Measurements from ENCODE around the gene CCDC50. TPM values are rescaled to one million over a fixed set of nuclear protein-coding genes. Genes with fewer than 3 reads are reported as not detected.

CCDC50 gene
- total RNA-seq, 1 experiment from 2014 or later = 47.8 TPM

DNA sequence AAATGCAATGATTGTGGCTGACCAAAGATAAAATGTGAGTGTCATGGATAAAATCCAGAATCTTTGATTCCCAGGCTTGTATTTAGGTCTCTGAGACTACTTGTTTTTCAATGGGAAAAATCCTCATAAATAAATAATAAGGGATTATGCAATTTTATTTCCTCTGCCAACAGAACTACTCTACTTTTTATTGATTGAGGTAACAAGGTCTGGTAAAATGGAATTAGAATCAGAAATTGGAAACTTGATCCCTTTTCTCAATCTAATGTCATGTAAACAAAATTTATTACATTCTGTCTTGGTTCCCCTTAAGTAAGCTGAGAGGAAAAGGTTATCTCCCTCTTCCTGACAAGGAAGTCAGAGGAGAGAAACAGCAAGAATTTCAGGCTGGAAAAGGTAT is 48.3 kb upstream of the CCDC50 start (continued):
- no peak for TF ChIP-seq CTCF (IDR thresholded peaks at IDR 0.05 in 2 of 3, conservative IDR thresholded peaks at IDR 0.05 in 1 of 3; ENCODE audit: borderline replicate concordance in 1 of 3, insufficient read depth in 1 of 3, low read depth in 2 of 3, low read length in 2 of 3)
- no peak for TF ChIP-seq FOSL1 (IDR thresholded peaks at IDR 0.05; ENCODE audit: low read depth)
- no peak for TF ChIP-seq JUND (IDR thresholded peaks at IDR 0.05)
- TF ChIP-seq MAX (IDR thresholded peaks at IDR 0.05) = no peak

DNA sequence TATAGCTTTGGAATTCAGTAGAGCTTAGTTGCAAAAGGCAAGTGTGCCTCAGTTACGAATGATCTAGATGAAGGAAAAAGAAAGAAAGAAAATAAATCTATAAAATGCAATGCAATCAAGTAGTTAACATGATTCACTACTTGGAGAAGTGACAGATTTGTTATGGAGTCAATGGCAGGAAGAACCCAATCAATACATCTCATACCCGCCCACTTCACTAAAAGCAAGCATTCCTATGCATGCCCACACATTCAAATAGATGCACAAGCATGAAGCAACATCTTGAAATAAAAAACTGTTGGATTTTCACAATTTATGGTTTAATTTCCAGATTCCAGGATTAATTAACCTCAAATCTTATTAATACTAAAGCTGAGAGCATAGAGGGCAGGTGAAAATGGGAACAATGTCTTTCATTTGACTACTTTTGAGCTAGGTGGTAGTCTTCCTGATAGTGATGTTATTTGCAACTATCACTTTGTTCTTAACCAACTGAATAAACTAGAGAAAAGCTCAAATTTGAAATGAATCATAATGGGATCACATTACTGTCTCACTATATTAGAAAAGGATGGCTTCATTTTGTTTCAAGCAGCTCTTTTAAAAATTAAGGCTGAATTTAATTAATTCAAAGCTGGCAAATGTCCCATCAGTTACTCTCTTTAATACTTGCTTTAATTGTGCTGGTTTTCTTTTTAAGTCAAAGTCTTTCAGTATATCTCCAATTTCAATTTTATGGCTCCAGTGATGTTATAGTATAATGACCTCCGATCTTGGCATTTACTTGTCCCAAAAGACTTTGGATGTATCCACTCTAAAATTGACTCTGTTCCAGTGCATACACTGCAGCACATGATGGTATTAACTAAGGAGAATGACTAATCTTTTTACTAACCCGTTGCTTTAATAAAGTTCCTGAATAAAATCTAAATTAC is 46.7 kb upstream of the CCDC50 start:
- no peaks in the 10 kb centered on the region for H3K27me3 ChIP-seq (ENCODE audit: insufficient read depth, low read length)
- H3K4me2 ChIP-seq (ENCODE audit: low read length) = no peak overlapping the region
- intact Hi-C loops (cut with micrococcal nuclease) = no loop called here
- DNase-seq (ENCODE audit: low read depth, low spot score) = no peak
- ATAC-seq = no peak
- TF ChIP-seq YY1 (IDR thresholded peaks at IDR 0.05; ENCODE audit: extremely low read depth, insufficient replicate concordance, low read depth, low read length) (no peak), CTCF (IDR thresholded peaks at IDR 0.05 in 2 of 3, conservative IDR thresholded peaks at IDR 0.05 in 1 of 3; ENCODE audit: borderline replicate concordance in 1 of 3, insufficient read depth in 1 of 3, low read depth in 2 of 3, low read length in 2 of 3) (no peak), MAX (IDR thresholded peaks at IDR 0.05) (no peak), ZFX (IDR thresholded peaks at IDR 0.05) (no peak), ATF3 (IDR thresholded peaks at IDR 0.05) (no peak), RAD21 (IDR thresholded peaks at IDR 0.05; ENCODE audit: low read depth) (no peak)
- TF ChIP-seq, protein P1, sequence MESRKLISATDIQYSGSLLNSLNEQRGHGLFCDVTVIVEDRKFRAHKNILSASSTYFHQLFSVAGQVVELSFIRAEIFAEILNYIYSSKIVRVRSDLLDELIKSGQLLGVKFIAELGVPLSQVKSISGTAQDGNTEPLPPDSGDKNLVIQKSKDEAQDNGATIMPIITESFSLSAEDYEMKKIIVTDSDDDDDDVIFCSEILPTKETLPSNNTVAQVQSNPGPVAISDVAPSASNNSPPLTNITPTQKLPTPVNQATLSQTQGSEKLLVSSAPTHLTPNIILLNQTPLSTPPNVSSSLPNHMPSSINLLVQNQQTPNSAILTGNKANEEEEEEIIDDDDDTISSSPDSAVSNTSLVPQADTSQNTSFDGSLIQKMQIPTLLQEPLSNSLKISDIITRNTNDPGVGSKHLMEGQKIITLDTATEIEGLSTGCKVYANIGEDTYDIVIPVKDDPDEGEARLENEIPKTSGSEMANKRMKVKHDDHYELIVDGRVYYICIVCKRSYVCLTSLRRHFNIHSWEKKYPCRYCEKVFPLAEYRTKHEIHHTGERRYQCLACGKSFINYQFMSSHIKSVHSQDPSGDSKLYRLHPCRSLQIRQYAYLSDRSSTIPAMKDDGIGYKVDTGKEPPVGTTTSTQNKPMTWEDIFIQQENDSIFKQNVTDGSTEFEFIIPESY (IDR thresholded peaks at IDR 0.05; ENCODE audit: extremely low read depth, insufficient replicate concordance, low read length) = no peak
- no peak overlapping the region for H3K9ac ChIP-seq (ENCODE audit: low read length)
- RAD21 ChIA-PET (ENCODE audit: low non-redundant PET in 1 of 2, low total read pairs in 2 of 2, uncharacterized antibody in 2 of 2, unreplicated experiment in 2 of 2) = no interaction called here
- H2AFZ ChIP-seq (ENCODE audit: low read depth, low read length, poor library complexity, severe bottlenecking) = no peak overlapping the region
- no peak overlapping the region for H3K4me3 ChIP-seq (replicated peaks in 1 of 2; ENCODE audit: low read depth in 1 of 2, low read length in 2 of 2)
- H3K9me3 ChIP-seq (ENCODE audit: control insufficient read depth in 1 of 2, insufficient read depth in 1 of 2, low read depth in 1 of 2, low read length in 2 of 2) = no peaks in the 10 kb centered on the region
- H3K4me1 ChIP-seq (ENCODE audit: control insufficient read depth in 1 of 2, insufficient read depth in 2 of 2, low read length in 2 of 2) = peaks cover 0 to 3% of the 10 kb centered on the region in 2 experiments; a peak in 1 of 4 replicates
- H3K9me2 ChIP-seq (ENCODE audit: insufficient read depth) = no peaks in the 10 kb centered on the region
- CTCF ChIA-PET = no interaction called here
- H4K20me1 ChIP-seq (ENCODE audit: insufficient read depth) = no peaks in the 10 kb centered on the region
- BruUV-seq (replicated peaks) = no TSS peak
- POLR2A ChIA-PET = no interaction called here
- no peak overlapping the region for H3K27ac ChIP-seq (ENCODE audit: low read depth, low read length)
- H3K79me2 ChIP-seq (ENCODE audit: insufficient read depth, low read length) = no peaks in the 10 kb centered on the region
- no peaks in the 10 kb centered on the region for H3K36me3 ChIP-seq (ENCODE audit: control insufficient read depth in 1 of 2, insufficient read depth in 2 of 2, low read length in 2 of 2)

Measured in HCT116 (cell line).